Lower leg skin (tissue), 4 donors: ENCODE data around the gene SARNP. TPM values are rescaled to one million over a fixed set of nuclear protein-coding genes. Genes with fewer than 3 reads are reported as not detected.

ENCODE experiments used
- DNase-seq, 2 donors: peaks; one replicate each; pipeline ENCODE4 v3.0.0-alpha.2; 2019; ENCODE audit warnings: low spot score in 2 of 2
- H3K4me3 ChIP-seq: fragments of 200-600 bp; sonication (generic); 2 replicates; pipeline ENCODE4 v1.5.1; 2017; ENCODE audit warnings: mild to moderate bottlenecking, low read depth; ENCODE audit not compliant: poor library complexity, severe bottlenecking
- CTCF ChIP-seq, 3 donors: fragments of 450-650 bp; IDR thresholded peaks; one replicate each; pipeline ENCODE4 v1.5.1; 2016; ENCODE audit warnings: antibody characterized with exemption in 3 of 3, mild to moderate bottlenecking in 3 of 3, moderate library complexity in 2 of 3
- POLR2A ChIP-seq, 2 donors: fragments of 450-650 bp; IDR thresholded peaks; one replicate each; pipeline ENCODE4 v1.6.1; 2016 to 2017; ENCODE audit warnings: antibody characterized with exemption in 2 of 2, mild to moderate bottlenecking in 1 of 2, moderate library complexity in 1 of 2
- WGBS, 2 donors: methylation state at CpG; one replicate each; pipeline ENCODE4 v1.1.5; 2018; 5-methylcytosine and 5-hydroxymethylcytosine counted together
- intact Hi-C: fragments of 100-400 bp; cut with DNase I; formaldehyde crosslinking; loops from one replicate; pipeline ENCODE4 v1.15.0; 2023; ENCODE audit warnings: low total_unique reads
- total RNA-seq, 4 donors: library from RNA; depleted of rRNA; stranded (reverse); fragments of >200 nt; gene quantifications; one replicate each; pipeline ENCODE4 v1.1.0, GENCODE V29; 2016

The SARNP gene
- total RNA-seq, 4 donors from 2014 or later, result 36.8 to 62.1 (median 59.6) TPM

DNA sequence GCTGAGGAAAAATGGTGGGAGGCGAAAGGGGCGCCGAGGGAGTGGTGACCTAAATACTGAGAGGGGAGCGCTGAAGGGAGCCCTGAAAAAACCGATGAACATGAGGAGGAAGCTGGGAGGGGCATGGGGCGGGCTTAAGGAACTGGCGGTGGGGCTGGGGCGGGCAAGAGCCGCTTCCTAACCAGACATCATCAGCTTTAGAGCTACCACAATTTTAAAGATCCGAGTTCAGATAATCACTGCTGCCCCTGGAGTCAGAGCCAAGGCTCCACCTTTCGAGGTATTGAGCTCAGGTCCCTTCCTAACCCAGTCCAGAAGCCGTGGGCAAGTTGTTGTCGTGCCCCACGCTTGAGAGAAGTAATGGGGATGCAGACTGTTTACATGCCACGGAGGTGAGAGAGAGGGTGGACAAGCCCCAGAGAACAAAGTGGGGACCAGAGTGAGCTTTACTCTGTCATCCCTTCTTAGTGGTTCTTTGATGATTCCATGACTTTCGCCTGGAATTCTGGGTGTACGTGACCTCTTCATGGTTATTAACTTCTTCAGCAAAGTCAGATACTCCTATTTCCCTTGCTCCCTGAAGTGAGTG is 710 bp upstream of the SARNP start:
- WGBS, 2 donors, result 1 to 2% methylated on average over 17 of the region's 17 CpGs
- intact Hi-C loops, result no loop called here
- TF ChIP-seq POLR2A (IDR thresholded peaks at IDR 0.05) (no peak), CTCF (IDR thresholded peaks at IDR 0.05) (no peak)
- peak overlapping the region; percentile 57 for H3K4me3 ChIP-seq
- no peak for DNase-seq

GRCh38 chr12:55816881-55817344 is 611 bp downstream of the SARNP start:
- TF ChIP-seq CTCF (IDR thresholded peaks at IDR 0.05) (no peak), POLR2A (IDR thresholded peaks at IDR 0.05) (no peak)
- peak overlapping the region; percentile 67 for H3K4me3 ChIP-seq
- no peak for DNase-seq
- intact Hi-C loops, result no loop called here
- WGBS, 2 donors, result 1% methylated on average over 14 of the region's 14 CpGs

- no peak for DNase-seq
- intact Hi-C loops, result no loop called here
- 73 to 75% methylated on average over 12 of the region's 12 CpGs for whole genome bisulfite sequencing, 2 donors
- TF ChIP-seq POLR2A (IDR thresholded peaks at IDR 0.05) (no peak), CTCF (IDR thresholded peaks at IDR 0.05) (no peak)
- H3K4me3 ChIP-seq, result no peak overlapping the region
These were observed 2.1 kb downstream of the SARNP start for GRCh38 chr12:55815473-55815872.

DNA sequence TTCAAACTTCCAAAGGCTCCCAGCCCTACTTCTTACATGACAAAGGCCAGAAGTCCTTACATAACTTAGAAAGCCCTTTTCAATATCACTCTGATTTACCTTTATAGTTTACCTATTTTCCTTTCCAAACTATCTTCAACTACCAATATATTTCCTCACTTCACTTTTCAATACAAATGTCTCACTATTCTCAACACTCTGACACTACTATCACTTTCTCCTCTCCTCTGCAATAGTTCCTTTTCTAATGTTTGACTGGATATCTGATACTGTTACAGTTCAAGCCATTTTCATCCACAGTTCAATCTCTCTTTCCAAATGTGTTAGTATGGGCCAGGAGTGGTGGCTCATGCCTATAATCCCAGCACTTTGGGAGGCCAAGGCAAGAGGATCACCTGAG is 3.3 kb downstream of the SARNP start:
- no peak for DNase-seq

GRCh38 chr12:55812088-55812487 is 5.4 kb downstream of the SARNP start:
- WGBS, 2 donors, result 42 to 50% methylated on average over 1 of the region's 1 CpG
- intact Hi-C loops, result no loop called here
- DNase-seq, result no peak
- no peak overlapping the region for H3K4me3 ChIP-seq
- TF ChIP-seq POLR2A (IDR thresholded peaks at IDR 0.05) (no peak), CTCF (IDR thresholded peaks at IDR 0.05) (no peak)

More for the DNA sequence above, 3.3 kb downstream of the SARNP start:
- TF ChIP-seq POLR2A (IDR thresholded peaks at IDR 0.05), result no peak
- no peak for TF ChIP-seq CTCF (IDR thresholded peaks at IDR 0.05)
- no peak overlapping the region for H3K4me3 ChIP-seq
- intact Hi-C loops, result no loop called here

GRCh38 chr12:55809274-55809673 is 8.2 kb downstream of the SARNP start:
- intact Hi-C loops, result no loop called here
- no peak for TF ChIP-seq POLR2A (IDR thresholded peaks at IDR 0.05)
- TF ChIP-seq CTCF (IDR thresholded peaks at IDR 0.05), result no peak
- WGBS, 2 donors, result 83 to 85% methylated on average over 5 of the region's 5 CpGs
- no peak overlapping the region for H3K4me3 ChIP-seq
- DNase-seq, result no peak
